ENCODE results near the gene ZFAND3. TPM values are rescaled to one million over a fixed set of nuclear protein-coding genes. Genes with fewer than 3 reads are reported as not detected.

Gene ZFAND3
- polyA plus RNA-seq, 1 donor (not counting 4 experiments of a cell fraction or from before 2014, with no cell fraction given) = 19.6 TPM

DNA sequence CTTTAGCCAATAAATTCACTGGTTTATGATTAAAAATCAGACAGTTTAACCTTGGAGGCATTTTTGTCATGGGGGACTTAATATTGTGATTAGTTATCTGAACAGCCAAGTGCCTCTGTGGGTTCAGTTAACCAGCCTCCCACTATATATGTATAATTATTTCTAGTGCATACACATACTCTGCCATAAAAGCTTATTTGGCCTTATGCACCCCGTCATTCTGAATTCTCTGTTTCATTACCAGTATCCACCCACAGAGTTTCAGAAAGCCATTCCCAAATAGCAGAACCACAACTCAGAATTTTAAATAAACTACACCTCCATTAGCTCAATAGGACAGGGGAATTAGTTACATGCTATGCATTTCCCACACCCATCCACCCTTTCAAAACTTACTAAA, 279.7 kb downstream of the ZFAND3 start:
- H3K36me3 ChIP-seq (ENCODE audit: control insufficient read depth in 2 of 2, extremely low read depth in 1 of 2, insufficient read depth in 2 of 2, low read length in 2 of 2) = no peaks in the 10 kb centered on the region
- peaks cover 13% of the 10 kb centered on the region for H3K4me1 ChIP-seq (ENCODE audit: control insufficient read depth, extremely low read depth, insufficient read depth, low read length)
- H3K27ac ChIP-seq (ENCODE audit: control insufficient read depth, insufficient read depth, low read length) = no peak overlapping the region
- H3K4me2 ChIP-seq (ENCODE audit: control insufficient read depth, extremely low read depth, insufficient read depth, low read depth, low read length) = no peak overlapping the region
- no peak overlapping the region for H3K9ac ChIP-seq (ENCODE audit: control insufficient read depth, extremely low read depth, insufficient read depth, low read length)
- no peak overlapping the region for H3K4me3 ChIP-seq (ENCODE audit: control insufficient read depth in 2 of 3, extremely low read depth in 1 of 3, insufficient read depth in 2 of 3, low read depth in 1 of 3, low read length in 3 of 3)
- H4K20me1 ChIP-seq (ENCODE audit: control insufficient read depth, extremely low read depth, insufficient read depth, low read length) = no peaks in the 10 kb centered on the region
- dilution Hi-C loops (cut with MboI; ENCODE audit: extremely low pct_ligation_motif_present, low sequenced_read_pairs) = no loop called here
- no peak for TF ChIP-seq EZH2 (IDR thresholded peaks at IDR 0.05; ENCODE audit: low read length)
- TF ChIP-seq, protein P1, sequence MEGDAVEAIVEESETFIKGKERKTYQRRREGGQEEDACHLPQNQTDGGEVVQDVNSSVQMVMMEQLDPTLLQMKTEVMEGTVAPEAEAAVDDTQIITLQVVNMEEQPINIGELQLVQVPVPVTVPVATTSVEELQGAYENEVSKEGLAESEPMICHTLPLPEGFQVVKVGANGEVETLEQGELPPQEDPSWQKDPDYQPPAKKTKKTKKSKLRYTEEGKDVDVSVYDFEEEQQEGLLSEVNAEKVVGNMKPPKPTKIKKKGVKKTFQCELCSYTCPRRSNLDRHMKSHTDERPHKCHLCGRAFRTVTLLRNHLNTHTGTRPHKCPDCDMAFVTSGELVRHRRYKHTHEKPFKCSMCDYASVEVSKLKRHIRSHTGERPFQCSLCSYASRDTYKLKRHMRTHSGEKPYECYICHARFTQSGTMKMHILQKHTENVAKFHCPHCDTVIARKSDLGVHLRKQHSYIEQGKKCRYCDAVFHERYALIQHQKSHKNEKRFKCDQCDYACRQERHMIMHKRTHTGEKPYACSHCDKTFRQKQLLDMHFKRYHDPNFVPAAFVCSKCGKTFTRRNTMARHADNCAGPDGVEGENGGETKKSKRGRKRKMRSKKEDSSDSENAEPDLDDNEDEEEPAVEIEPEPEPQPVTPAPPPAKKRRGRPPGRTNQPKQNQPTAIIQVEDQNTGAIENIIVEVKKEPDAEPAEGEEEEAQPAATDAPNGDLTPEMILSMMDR (optimal IDR thresholded peaks at IDR 0.05 in 1 of 3, IDR thresholded peaks at IDR 0.05 in 1 of 3, conservative IDR thresholded peaks at IDR 0.05 in 1 of 3; ENCODE audit: extremely low read depth in 1 of 3, insufficient read depth in 2 of 3, low read length in 3 of 3) = no peak
- no peak overlapping the region for H2AFZ ChIP-seq (ENCODE audit: control insufficient read depth, low read length)
- H3K9me3 ChIP-seq (ENCODE audit: control insufficient read depth, low read depth, low read length) = no peaks in the 10 kb centered on the region
- H3K9me1 ChIP-seq (ENCODE audit: control insufficient read depth, extremely low read depth, insufficient read depth, low read length) = no peaks in the 10 kb centered on the region
- no peak for FAIRE-seq
- no peak for DNase-seq (ENCODE audit: low read depth, low spot score)
- H3K79me2 ChIP-seq (ENCODE audit: control insufficient read depth, insufficient read depth, low read length) = peaks cover 7% of the 10 kb centered on the region
- no peaks in the 10 kb centered on the region for H3K27me3 ChIP-seq (ENCODE audit: control insufficient read depth, extremely low read depth, insufficient read depth, low read length)

DNA sequence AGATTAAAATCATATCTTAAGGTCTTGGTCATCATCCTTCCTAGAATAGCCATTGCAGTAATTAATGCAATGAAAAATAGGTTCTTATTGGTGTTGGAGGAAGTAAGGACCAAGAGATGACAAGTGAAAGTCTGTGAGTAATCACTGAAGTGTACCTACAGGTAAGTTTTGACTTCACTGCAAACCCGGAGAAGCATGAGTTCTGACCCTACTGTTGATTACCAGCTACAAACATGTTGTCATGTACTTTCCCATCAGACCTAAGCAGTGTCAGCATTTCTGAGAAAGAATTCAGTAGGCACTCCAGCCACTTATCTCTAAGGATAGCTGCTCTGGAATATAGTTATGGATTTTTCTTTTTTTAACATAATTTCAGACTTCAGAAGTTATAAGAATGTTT, 280.9 kb downstream of the ZFAND3 start:
- no peak for DNase-seq (ENCODE audit: low read depth, low spot score)
- no peak for FAIRE-seq
- no peaks in the 10 kb centered on the region for H3K27me3 ChIP-seq (ENCODE audit: control insufficient read depth, extremely low read depth, insufficient read depth, low read length)
- H3K4me1 ChIP-seq (ENCODE audit: control insufficient read depth, extremely low read depth, insufficient read depth, low read length) = peaks cover 10% of the 10 kb centered on the region
- no peaks in the 10 kb centered on the region for H3K36me3 ChIP-seq (ENCODE audit: control insufficient read depth in 2 of 2, extremely low read depth in 1 of 2, insufficient read depth in 2 of 2, low read length in 2 of 2)
- TF ChIP-seq EZH2 (IDR thresholded peaks at IDR 0.05; ENCODE audit: low read length) = no peak
- TF ChIP-seq, protein P1 (optimal IDR thresholded peaks at IDR 0.05 in 1 of 3, IDR thresholded peaks at IDR 0.05 in 1 of 3, conservative IDR thresholded peaks at IDR 0.05 in 1 of 3; ENCODE audit: extremely low read depth in 1 of 3, insufficient read depth in 2 of 3, low read length in 3 of 3) = no peak
- H3K9ac ChIP-seq (ENCODE audit: control insufficient read depth, extremely low read depth, insufficient read depth, low read length) = no peak overlapping the region
- no peaks in the 10 kb centered on the region for H4K20me1 ChIP-seq (ENCODE audit: control insufficient read depth, extremely low read depth, insufficient read depth, low read length)
- no peaks in the 10 kb centered on the region for H3K9me3 ChIP-seq (ENCODE audit: control insufficient read depth, low read depth, low read length)
- no peak overlapping the region for H3K27ac ChIP-seq (ENCODE audit: control insufficient read depth, insufficient read depth, low read length)
- H3K4me3 ChIP-seq (ENCODE audit: control insufficient read depth in 2 of 3, extremely low read depth in 1 of 3, insufficient read depth in 2 of 3, low read depth in 1 of 3, low read length in 3 of 3) = no peak overlapping the region
- H3K4me2 ChIP-seq (ENCODE audit: control insufficient read depth, extremely low read depth, insufficient read depth, low read depth, low read length) = no peak overlapping the region
- no peak overlapping the region for H2AFZ ChIP-seq (ENCODE audit: control insufficient read depth, low read length)
- no peaks in the 10 kb centered on the region for H3K9me1 ChIP-seq (ENCODE audit: control insufficient read depth, extremely low read depth, insufficient read depth, low read length)
- peaks cover 10% of the 10 kb centered on the region for H3K79me2 ChIP-seq (ENCODE audit: control insufficient read depth, insufficient read depth, low read length)
- dilution Hi-C loops (cut with MboI; ENCODE audit: extremely low pct_ligation_motif_present, low sequenced_read_pairs) = no loop called here

Data from keratinocyte (primary cell).